ENCODE measurements around the gene EHMT2.

DNA sequence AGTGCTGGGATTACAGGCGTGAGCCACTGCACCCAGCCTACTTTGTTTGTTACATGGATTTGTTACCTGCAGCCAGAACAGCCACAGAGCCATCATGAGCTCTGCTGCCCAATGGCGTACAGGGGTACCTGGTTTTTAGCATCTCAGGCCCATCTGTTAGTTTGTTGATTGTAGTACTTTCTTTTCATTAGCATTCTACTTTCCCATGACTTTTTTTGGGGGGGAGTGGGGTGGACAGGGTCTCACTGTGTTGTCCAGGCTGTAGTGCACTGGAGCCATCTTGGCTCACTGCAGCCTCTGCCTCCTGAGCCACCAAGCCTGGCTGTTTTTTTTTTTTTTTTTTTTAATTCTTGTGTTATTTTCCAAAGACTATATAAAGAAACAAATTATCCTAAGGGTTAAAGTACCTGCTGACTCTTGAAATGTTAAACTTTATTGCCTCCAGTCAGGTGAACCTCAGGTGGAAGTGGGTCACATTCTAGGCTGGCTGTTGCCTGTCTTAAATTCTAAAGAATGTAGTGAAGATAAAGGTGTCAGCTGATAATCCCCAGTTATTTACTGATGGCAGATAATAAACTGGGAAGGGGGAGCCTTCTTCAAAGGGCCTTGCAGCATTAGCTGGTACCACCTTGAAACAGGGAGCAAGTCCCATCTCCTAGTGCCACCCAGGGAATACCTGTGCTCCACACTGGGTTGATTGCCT is 50.1 kb downstream of the EHMT2 start:
- TF ChIP-seq, protein P1, sequence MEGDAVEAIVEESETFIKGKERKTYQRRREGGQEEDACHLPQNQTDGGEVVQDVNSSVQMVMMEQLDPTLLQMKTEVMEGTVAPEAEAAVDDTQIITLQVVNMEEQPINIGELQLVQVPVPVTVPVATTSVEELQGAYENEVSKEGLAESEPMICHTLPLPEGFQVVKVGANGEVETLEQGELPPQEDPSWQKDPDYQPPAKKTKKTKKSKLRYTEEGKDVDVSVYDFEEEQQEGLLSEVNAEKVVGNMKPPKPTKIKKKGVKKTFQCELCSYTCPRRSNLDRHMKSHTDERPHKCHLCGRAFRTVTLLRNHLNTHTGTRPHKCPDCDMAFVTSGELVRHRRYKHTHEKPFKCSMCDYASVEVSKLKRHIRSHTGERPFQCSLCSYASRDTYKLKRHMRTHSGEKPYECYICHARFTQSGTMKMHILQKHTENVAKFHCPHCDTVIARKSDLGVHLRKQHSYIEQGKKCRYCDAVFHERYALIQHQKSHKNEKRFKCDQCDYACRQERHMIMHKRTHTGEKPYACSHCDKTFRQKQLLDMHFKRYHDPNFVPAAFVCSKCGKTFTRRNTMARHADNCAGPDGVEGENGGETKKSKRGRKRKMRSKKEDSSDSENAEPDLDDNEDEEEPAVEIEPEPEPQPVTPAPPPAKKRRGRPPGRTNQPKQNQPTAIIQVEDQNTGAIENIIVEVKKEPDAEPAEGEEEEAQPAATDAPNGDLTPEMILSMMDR (conservative IDR thresholded peaks at IDR 0.05 in 1 of 2, IDR thresholded peaks at IDR 0.05 in 1 of 2; ENCODE audit: extremely low read depth in 1 of 2, insufficient read depth in 1 of 2, low read depth in 1 of 2, low read length in 2 of 2) = no peak
- no peak for TF ChIP-seq EZH2 (IDR thresholded peaks at IDR 0.05; ENCODE audit: borderline replicate concordance, low read length)
